Measurements from ENCODE around the gene CCDC7.
"Not testable (repeated sequence)": the region's sequence is repeated elsewhere in the genome, so short reads cannot be mapped to it uniquely, and the experiment has no call there.

CCDC7 gene

DNA sequence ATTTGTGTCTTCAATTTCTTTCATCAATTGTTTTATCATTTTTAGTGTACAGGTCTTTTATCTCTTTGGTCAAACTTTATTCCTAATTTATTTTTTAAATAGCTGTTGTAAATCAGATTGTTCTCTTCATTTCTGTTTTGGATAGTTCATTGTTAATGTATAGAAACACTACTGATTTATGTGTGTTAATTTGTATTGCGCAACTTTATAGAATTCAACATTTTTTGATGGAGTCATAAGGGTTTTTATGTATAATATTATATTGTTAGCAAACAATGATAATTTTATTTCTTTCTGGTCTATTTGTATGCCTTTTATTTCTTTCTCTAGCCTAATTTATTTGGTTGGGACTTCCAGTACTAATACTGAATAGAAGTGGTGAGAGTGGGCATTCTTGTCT, 181.2 kb downstream of the CCDC7 start:
- peaks cover 0 to 5% (median 0%) of the 10 kb centered on the region in 4 experiments for H3K36me3 ChIP-seq (ENCODE audit: control insufficient read depth in 4 of 4, insufficient read depth in 4 of 4, low read length in 3 of 4)
- H3K27ac ChIP-seq (ENCODE audit: insufficient read depth in 1 of 2, low read depth in 1 of 2, low read length in 2 of 2, poor library complexity in 1 of 2, severe bottlenecking in 2 of 2) = no peak overlapping the region
- no peaks in the 10 kb centered on the region for H3K27me3 ChIP-seq (replicated peaks in 2 of 5; ENCODE audit: control insufficient read depth in 4 of 5, insufficient read depth in 5 of 5, low read length in 4 of 5)
- no peaks in the 10 kb centered on the region for H3K4me1 ChIP-seq (ENCODE audit: control extremely low read depth in 1 of 4, control insufficient read depth in 4 of 4, insufficient read depth in 4 of 4, low read length in 3 of 4)
- DNase-seq = no peak
- CTCF ChIA-PET = no interaction called here
- H3K9me3 ChIP-seq (ENCODE audit: control extremely low read depth in 1 of 5, control insufficient read depth in 4 of 5, insufficient read depth in 2 of 5, low read depth in 1 of 5, low read length in 4 of 5) = peaks cover 0 to 7% (median 3%) of the 10 kb centered on the region in 5 experiments
- POLR2A ChIA-PET = no interaction called here
- no CpG with 5 or more reads among the region's 1 CpG for WGBS (ENCODE audit: insufficient coverage)
- H3K4me3 ChIP-seq (ENCODE audit: control insufficient read depth in 1 of 7, extremely low read depth in 1 of 7, insufficient read depth in 4 of 7, low read depth in 2 of 7, low read length in 6 of 7) = no peak overlapping the region

DNA sequence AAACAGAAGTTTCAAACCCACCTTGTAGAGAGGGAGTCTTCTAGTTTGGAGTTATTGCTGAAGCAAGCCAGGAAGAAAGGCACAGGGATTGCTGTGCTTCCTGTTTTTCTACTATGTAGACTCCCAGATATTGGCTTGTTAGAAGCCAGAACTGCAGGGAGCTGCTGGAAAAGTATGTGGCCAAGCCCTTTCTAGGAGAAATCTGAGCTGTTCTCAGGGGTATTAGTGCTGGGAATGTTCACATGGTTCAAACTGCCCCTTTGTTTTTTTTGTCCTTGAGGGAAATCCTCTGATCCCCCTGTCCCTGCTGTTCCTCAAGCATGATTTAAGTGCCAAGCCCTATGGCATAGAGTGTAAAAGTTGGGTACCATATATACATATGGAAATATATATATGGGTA, 184.0 kb downstream of the CCDC7 start:
- Histone ChIP-seq H3K27ac (ENCODE audit: insufficient read depth in 1 of 2, low read depth in 1 of 2, low read length in 2 of 2, poor library complexity in 1 of 2, severe bottlenecking in 2 of 2) (no peak overlapping the region), H3K9me3 (ENCODE audit: control extremely low read depth in 1 of 5, control insufficient read depth in 4 of 5, insufficient read depth in 2 of 5, low read depth in 1 of 5, low read length in 4 of 5) (peaks cover 0 to 7% (median 0%) of the 10 kb centered on the region in 5 experiments), H3K4me3 (ENCODE audit: control insufficient read depth in 1 of 7, extremely low read depth in 1 of 7, insufficient read depth in 4 of 7, low read depth in 2 of 7, low read length in 6 of 7) (no peak overlapping the region), H3K4me1 (ENCODE audit: control extremely low read depth in 1 of 4, control insufficient read depth in 4 of 4, insufficient read depth in 4 of 4, low read length in 3 of 4) (no peaks in the 10 kb centered on the region), H3K27me3 (replicated peaks in 2 of 5; ENCODE audit: control insufficient read depth in 4 of 5, insufficient read depth in 5 of 5, low read length in 4 of 5) (no peaks in the 10 kb centered on the region), H3K36me3 (ENCODE audit: control insufficient read depth in 4 of 4, insufficient read depth in 4 of 4, low read length in 3 of 4) (no peaks in the 10 kb centered on the region)
- DNase-seq = no peak
- CTCF ChIA-PET = no interaction called here
- POLR2A ChIA-PET = no interaction called here

DNA sequence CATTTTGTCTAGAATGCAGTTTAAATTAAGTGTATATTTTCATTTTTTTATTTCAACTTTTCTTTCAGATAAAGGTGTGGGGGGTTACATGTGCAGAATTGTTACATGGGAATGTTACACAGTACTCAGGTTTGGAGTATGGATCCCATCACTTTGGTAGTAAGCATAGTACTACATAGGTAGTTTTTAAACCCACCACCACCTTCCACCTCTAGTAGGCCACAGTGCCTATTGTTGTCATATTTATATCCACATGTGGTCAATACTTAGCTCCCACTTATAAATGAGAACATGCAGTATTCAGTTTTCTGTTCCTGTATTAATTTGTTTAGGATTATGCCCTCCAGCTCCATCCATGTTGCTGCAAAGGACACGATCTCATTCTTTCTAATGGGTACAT, 200.6 kb downstream of the CCDC7 start:
- H3K9me3 ChIP-seq (ENCODE audit: control extremely low read depth in 1 of 5, control insufficient read depth in 4 of 5, insufficient read depth in 2 of 5, low read depth in 1 of 5, low read length in 4 of 5) = peaks cover 0 to 26% (median 1%) of the 10 kb centered on the region in 5 experiments
- WGBS (ENCODE audit: insufficient coverage) = no CpG with 5 or more reads among the region's 1 CpG
- H3K27ac ChIP-seq (ENCODE audit: insufficient read depth in 1 of 2, low read depth in 1 of 2, low read length in 2 of 2, poor library complexity in 1 of 2, severe bottlenecking in 2 of 2) = no peak overlapping the region
- H3K27me3 ChIP-seq (replicated peaks in 2 of 5; ENCODE audit: control insufficient read depth in 4 of 5, insufficient read depth in 5 of 5, low read length in 4 of 5) = no peaks in the 10 kb centered on the region
- H3K36me3 ChIP-seq (ENCODE audit: control insufficient read depth in 4 of 4, insufficient read depth in 4 of 4, low read length in 3 of 4) = no peaks in the 10 kb centered on the region
- CTCF ChIA-PET = no interaction called here
- POLR2A ChIA-PET = no interaction called here
- H3K4me1 ChIP-seq (ENCODE audit: control extremely low read depth in 1 of 4, control insufficient read depth in 4 of 4, insufficient read depth in 4 of 4, low read length in 3 of 4) = no peaks in the 10 kb centered on the region
- H3K4me3 ChIP-seq (ENCODE audit: control insufficient read depth in 1 of 7, extremely low read depth in 1 of 7, insufficient read depth in 4 of 7, low read depth in 2 of 7, low read length in 6 of 7) = no peak overlapping the region
- DNase-seq = no peak

DNA sequence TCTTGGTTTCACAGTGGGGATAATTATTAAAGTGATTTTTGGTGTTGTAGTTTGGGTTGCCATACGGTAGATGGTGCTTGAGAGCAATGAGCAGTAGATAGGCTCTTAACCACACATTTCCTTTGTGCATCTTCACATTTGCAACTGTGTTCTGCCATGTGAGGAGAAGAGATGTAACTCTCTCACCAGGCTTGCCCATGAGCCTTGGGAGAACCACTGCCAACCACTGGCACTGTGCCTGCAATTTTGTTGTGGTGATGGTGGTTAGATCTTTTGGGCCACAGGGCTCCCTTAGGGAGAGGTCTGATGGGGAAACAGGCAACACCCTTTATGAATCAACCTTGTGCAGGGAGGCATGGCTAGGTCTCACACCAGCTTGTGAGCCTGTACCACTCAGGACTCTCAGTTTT, 204.3 kb downstream of the CCDC7 start:
- ChIA-PET POLR2A (no interaction called here), CTCF (no interaction called here)
- no peak for DNase-seq
- peaks cover 2 to 40% (median 9%) of the 10 kb centered on the region in 5 experiments for H3K9me3 ChIP-seq (ENCODE audit: control extremely low read depth in 1 of 5, control insufficient read depth in 4 of 5, insufficient read depth in 2 of 5, low read depth in 1 of 5, low read length in 4 of 5)
- H3K27ac ChIP-seq (ENCODE audit: insufficient read depth in 1 of 2, low read depth in 1 of 2, low read length in 2 of 2, poor library complexity in 1 of 2, severe bottlenecking in 2 of 2) = no peak overlapping the region
- no peaks in the 10 kb centered on the region for H3K36me3 ChIP-seq (ENCODE audit: control insufficient read depth in 4 of 4, insufficient read depth in 4 of 4, low read length in 3 of 4)
- WGBS (ENCODE audit: insufficient coverage) = 100% methylated on average over 1 of the region's 1 CpG
- H3K4me1 ChIP-seq (ENCODE audit: control extremely low read depth in 1 of 4, control insufficient read depth in 4 of 4, insufficient read depth in 4 of 4, low read length in 3 of 4) = no peaks in the 10 kb centered on the region
- H3K4me3 ChIP-seq (ENCODE audit: control insufficient read depth in 1 of 7, extremely low read depth in 1 of 7, insufficient read depth in 4 of 7, low read depth in 2 of 7, low read length in 6 of 7) = no peak overlapping the region
- no peaks in the 10 kb centered on the region for H3K27me3 ChIP-seq (replicated peaks in 2 of 5; ENCODE audit: control insufficient read depth in 4 of 5, insufficient read depth in 5 of 5, low read length in 4 of 5)

DNA sequence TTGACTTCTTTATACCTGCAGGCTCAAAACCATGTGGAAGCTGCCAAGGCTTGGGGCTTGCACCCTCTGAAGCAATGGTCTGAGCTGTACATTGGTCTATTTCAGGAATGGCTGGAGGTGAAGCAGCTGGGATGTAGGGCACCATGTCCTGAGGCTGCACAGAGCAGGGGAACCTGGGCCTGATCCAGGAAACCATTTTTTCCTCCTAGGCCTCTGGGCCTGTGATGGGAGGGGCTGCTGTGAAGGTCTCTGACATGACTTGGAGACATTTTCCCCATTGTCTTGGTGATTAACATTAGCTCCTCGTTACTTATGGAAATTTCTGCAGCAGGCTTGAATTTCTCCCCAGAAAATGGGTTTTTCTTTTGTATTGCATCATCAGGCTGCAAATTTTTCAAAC, 211.5 kb downstream of the CCDC7 start:
- H3K27ac ChIP-seq (ENCODE audit: insufficient read depth in 1 of 2, low read depth in 1 of 2, low read length in 2 of 2, poor library complexity in 1 of 2, severe bottlenecking in 2 of 2); H3K4me1 ChIP-seq (ENCODE audit: control extremely low read depth in 1 of 4, control insufficient read depth in 4 of 4, insufficient read depth in 4 of 4, low read length in 3 of 4); H3K36me3 ChIP-seq (ENCODE audit: control insufficient read depth in 4 of 4, insufficient read depth in 4 of 4, low read length in 3 of 4); DNase-seq; H3K4me3 ChIP-seq (ENCODE audit: control insufficient read depth in 1 of 7, extremely low read depth in 1 of 7, insufficient read depth in 4 of 7, low read depth in 2 of 7, low read length in 6 of 7); H3K27me3 ChIP-seq (replicated peaks in 2 of 5; ENCODE audit: control insufficient read depth in 4 of 5, insufficient read depth in 5 of 5, low read length in 4 of 5); POLR2A ChIA-PET; CTCF ChIA-PET: not testable (repeated sequence)
- peaks cover 2 to 34% (median 16%) of the 10 kb centered on the region in 5 experiments for H3K9me3 ChIP-seq (ENCODE audit: control extremely low read depth in 1 of 5, control insufficient read depth in 4 of 5, insufficient read depth in 2 of 5, low read depth in 1 of 5, low read length in 4 of 5)
- 85% methylated on average over 1 of the region's 1 CpG for WGBS (ENCODE audit: insufficient coverage)

DNA sequence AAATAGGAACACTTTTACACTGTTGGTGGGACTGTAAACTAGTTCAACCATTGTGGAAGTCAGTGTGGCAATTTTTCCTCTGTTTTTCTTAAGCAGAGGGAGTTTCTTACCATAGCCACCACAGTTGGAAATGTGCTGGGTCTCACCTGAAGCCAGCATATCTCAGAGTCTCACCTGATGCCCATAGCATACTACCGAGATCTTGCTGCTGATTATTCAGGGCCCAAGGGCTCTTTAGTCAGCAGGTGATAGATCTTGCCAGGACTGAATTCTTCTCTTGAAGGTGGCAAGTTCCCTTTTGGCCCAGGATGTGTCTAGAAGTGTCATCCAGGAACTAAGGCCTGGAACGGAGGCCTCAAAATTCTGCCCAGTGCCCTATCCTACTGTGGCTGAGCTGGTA, 215.4 kb downstream of the CCDC7 start:
- POLR2A ChIA-PET = no interaction called here

DNA sequence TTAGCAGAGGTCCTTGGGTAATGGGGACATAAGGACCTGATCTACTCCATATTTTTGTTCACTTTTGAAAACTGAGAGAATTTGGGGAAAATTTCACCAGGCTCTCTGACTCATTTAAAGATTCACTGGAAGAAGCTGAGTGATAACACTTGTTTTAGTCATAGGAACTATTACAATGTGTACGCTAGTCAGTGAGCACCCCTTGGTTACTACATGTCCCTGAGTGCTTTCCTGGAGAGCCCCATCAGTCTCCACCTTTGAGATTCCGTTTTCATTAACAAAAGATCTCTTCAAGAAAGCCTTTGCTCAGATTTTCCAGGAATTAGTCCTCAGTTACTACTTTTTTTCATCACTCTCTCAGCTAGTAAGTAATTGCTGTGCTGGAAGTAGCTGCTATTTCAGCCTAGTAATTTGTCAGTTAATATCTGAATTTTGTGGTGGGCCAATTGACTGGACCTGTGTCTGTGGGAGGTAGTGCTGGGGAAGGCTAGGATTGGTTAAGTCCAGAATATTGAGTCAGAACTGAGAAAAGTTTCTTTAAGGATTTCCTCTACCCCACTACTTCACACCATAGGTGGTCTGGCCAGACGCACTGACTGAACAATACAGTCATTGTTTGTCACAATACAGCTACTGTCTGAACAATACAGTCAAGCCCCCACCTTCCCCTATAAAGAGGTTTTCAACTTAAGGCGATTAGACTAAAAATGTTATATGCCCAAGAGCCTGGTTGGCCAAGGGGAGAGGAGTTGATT, 235.0 kb downstream of the CCDC7 start:
- POLR2A ChIA-PET = no interaction called here
- DNase-seq = no peak
- CTCF ChIA-PET = no interaction called here
- H3K9me3 ChIP-seq (ENCODE audit: control extremely low read depth in 1 of 5, control insufficient read depth in 4 of 5, insufficient read depth in 2 of 5, low read depth in 1 of 5, low read length in 4 of 5) = peaks cover 0 to 38% (median 12%) of the 10 kb centered on the region in 5 experiments
- no peak overlapping the region for H3K27ac ChIP-seq (ENCODE audit: insufficient read depth in 1 of 2, low read depth in 1 of 2, low read length in 2 of 2, poor library complexity in 1 of 2, severe bottlenecking in 2 of 2)
- H3K4me1 ChIP-seq (ENCODE audit: control extremely low read depth in 1 of 4, control insufficient read depth in 4 of 4, insufficient read depth in 4 of 4, low read length in 3 of 4) = no peaks in the 10 kb centered on the region
- 100% methylated on average over 1 of the region's 4 CpGs for WGBS (ENCODE audit: insufficient coverage)
- no peaks in the 10 kb centered on the region for H3K27me3 ChIP-seq (replicated peaks in 2 of 5; ENCODE audit: control insufficient read depth in 4 of 5, insufficient read depth in 5 of 5, low read length in 4 of 5)
- H3K36me3 ChIP-seq (ENCODE audit: control insufficient read depth in 4 of 4, insufficient read depth in 4 of 4, low read length in 3 of 4) = no peaks in the 10 kb centered on the region
- H3K4me3 ChIP-seq (ENCODE audit: control insufficient read depth in 1 of 7, extremely low read depth in 1 of 7, insufficient read depth in 4 of 7, low read depth in 2 of 7, low read length in 6 of 7) = no peak overlapping the region

More for the DNA sequence above, 215.4 kb downstream of the CCDC7 start:
- H3K9me3 ChIP-seq (ENCODE audit: control extremely low read depth in 1 of 5, control insufficient read depth in 4 of 5, insufficient read depth in 2 of 5, low read depth in 1 of 5, low read length in 4 of 5) = peaks cover 0 to 18% (median 7%) of the 10 kb centered on the region in 5 experiments
- no peaks in the 10 kb centered on the region for H3K4me1 ChIP-seq (ENCODE audit: control extremely low read depth in 1 of 4, control insufficient read depth in 4 of 4, insufficient read depth in 4 of 4, low read length in 3 of 4)
- peaks cover 0 to 2% (median 0%) of the 10 kb centered on the region in 4 experiments for H3K36me3 ChIP-seq (ENCODE audit: control insufficient read depth in 4 of 4, insufficient read depth in 4 of 4, low read length in 3 of 4)
- no peaks in the 10 kb centered on the region for H3K27me3 ChIP-seq (replicated peaks in 2 of 5; ENCODE audit: control insufficient read depth in 4 of 5, insufficient read depth in 5 of 5, low read length in 4 of 5)
- no peak overlapping the region for H3K27ac ChIP-seq (ENCODE audit: insufficient read depth in 1 of 2, low read depth in 1 of 2, low read length in 2 of 2, poor library complexity in 1 of 2, severe bottlenecking in 2 of 2)
- WGBS (ENCODE audit: insufficient coverage) = 100% methylated on average over 1 of the region's 2 CpGs
- H3K4me3 ChIP-seq (ENCODE audit: control insufficient read depth in 1 of 7, extremely low read depth in 1 of 7, insufficient read depth in 4 of 7, low read depth in 2 of 7, low read length in 6 of 7) = no peak overlapping the region
- CTCF ChIA-PET = no interaction called here
- no peak for DNase-seq
